GM23338 (cell line): ENCODE data around the gene WARS2. TPM values are rescaled to one million over a fixed set of nuclear protein-coding genes. Genes with fewer than 3 reads are reported as not detected.

Experiments used
- ATAC-seq: fragments of 200-7000 bp; cut with Tn5 transposase; 3 replicates; pipeline ENCODE4 v1.9.1; 2020
- DNase-seq: peaks from one replicate; pipeline ENCODE4 v3.0.0-alpha.2; 2015; ENCODE audit warnings: low spot score
- H2AFZ ChIP-seq: fragments of 200-600 bp; sonication (generic); 2 replicates; pipeline ENCODE4 v1.8.0; 2016; ENCODE audit warnings: antibody characterized with exemption, mild to moderate bottlenecking, moderate library complexity
- H3F3A ChIP-seq: fragments of 200-600 bp; sonication (generic); replicated peaks from 2 replicates; pipeline ENCODE4 v1.8.0; 2017; ENCODE audit warnings: antibody characterized with exemption, mixed run types, low read depth
- H3K27ac ChIP-seq: fragments of 200-600 bp; sonication (generic); 2 replicates; pipeline ENCODE4 v1.6.1; 2016; ENCODE audit warnings: low read depth
- H3K27me3 ChIP-seq: fragments of 200-600 bp; sonication (generic); 2 replicates; pipeline ENCODE4 v1.8.0; 2016; ENCODE audit warnings: mild to moderate bottlenecking, mixed run types, moderate library complexity; ENCODE audit not compliant: insufficient read depth
- H3K36me3 ChIP-seq: fragments of 200-600 bp; sonication (generic); 2 replicates; pipeline ENCODE4 v1.8.0; 2016; ENCODE audit warnings: mild to moderate bottlenecking; ENCODE audit not compliant: insufficient read depth
- H3K4me1 ChIP-seq: fragments of 200-600 bp; sonication (generic); 2 replicates; pipeline ENCODE4 v1.8.0; 2016; ENCODE audit warnings: mild to moderate bottlenecking, moderate library complexity; ENCODE audit not compliant: insufficient read depth
- H3K4me2 ChIP-seq: fragments of 200-600 bp; sonication (generic); 2 replicates; pipeline ENCODE4 v1.7.1; 2017; ENCODE audit warnings: mixed run types
- H3K4me3 ChIP-seq: fragments of 200-600 bp; sonication (generic); 2 replicates; pipeline ENCODE4 v1.6.1; 2016; ENCODE audit warnings: mixed run types
- H3K79me2 ChIP-seq: fragments of 200-600 bp; sonication (generic); replicated peaks from 2 replicates; pipeline ENCODE4 v1.8.0; 2017; ENCODE audit warnings: mild to moderate bottlenecking; ENCODE audit not compliant: insufficient read depth
- H3K9me2 ChIP-seq: fragments of 200-600 bp; sonication (generic); 2 replicates; pipeline ENCODE4 v1.8.0; 2017; ENCODE audit not compliant: insufficient read depth
- H4K20me1 ChIP-seq: fragments of 200-600 bp; sonication (generic); replicated peaks from 2 replicates; pipeline ENCODE4 v1.8.0; 2017; ENCODE audit warnings: mild to moderate bottlenecking; ENCODE audit not compliant: insufficient read depth
- H3K27ac Mint-ChIP-seq: 2 replicates; pipeline ENCODE4 v1.8.0; 2020; ENCODE audit warnings: inconsistent platforms, mild to moderate bottlenecking, moderate library complexity, mixed read lengths
- H3K27me3 Mint-ChIP-seq: 3 replicates; pipeline ENCODE4 v1.8.0; 2022; ENCODE audit warnings: low read depth, mild to moderate bottlenecking, moderate library complexity, mixed read lengths, inconsistent platforms; ENCODE audit not compliant: insufficient read depth, poor library complexity
- H3K36me3 Mint-ChIP-seq: 3 replicates; pipeline ENCODE4 v1.8.0; 2021; ENCODE audit warnings: low read depth, mild to moderate bottlenecking, inconsistent platforms, moderate library complexity, mixed read lengths
- H3K4me1 Mint-ChIP-seq: 3 replicates; pipeline ENCODE4 v1.8.0; 2020; ENCODE audit warnings: mild to moderate bottlenecking, inconsistent platforms, mixed read lengths
- H3K4me3 Mint-ChIP-seq: 3 replicates; pipeline ENCODE4 v1.8.0; 2021; ENCODE audit warnings: moderate library complexity, mild to moderate bottlenecking, inconsistent platforms, mixed read lengths
- H3K9me3 Mint-ChIP-seq: 3 replicates; pipeline ENCODE4 v1.8.0; 2020; ENCODE audit warnings: moderate library complexity, mild to moderate bottlenecking, inconsistent platforms, mixed read lengths
- CREB1 ChIP-seq: fragments of 250-450 bp; sonication (Bioruptor Pico); IDR thresholded peaks from 2 replicates; pipeline ENCODE4 v1.5.0; 2020; ENCODE audit warnings: low read depth, mild to moderate bottlenecking, moderate library complexity
- CTCF ChIP-seq, 2 experiments: fragments of 200-600 bp in 1 of 2; sonication (generic) in 1 of 2; conservative IDR thresholded peaks; 2 replicates each; pipeline versions ENCODE4 v1.5.1 to v1.6.1; 2016 to 2017; ENCODE audit warnings: antibody characterized with exemption in 2 of 2, low read depth in 2 of 2, mild to moderate bottlenecking in 2 of 2, moderate library complexity in 1 of 2
- ETS1 ChIP-seq: IDR thresholded peaks from 2 replicates; pipeline ENCODE4 v1.6.1; 2016; ENCODE audit warnings: antibody characterized with exemption
- EZH2 ChIP-seq: fragments of 200-600 bp; sonication (generic); IDR thresholded peaks from one replicate; pipeline ENCODE4 v1.8.0; 2017; ENCODE audit warnings: antibody characterized with exemption, mild to moderate bottlenecking, low read depth; ENCODE audit not compliant: unreplicated experiment
- EZH2phosphoT487 ChIP-seq: fragments of 200-600 bp; sonication (generic); IDR thresholded peaks from one replicate; pipeline ENCODE4 v1.8.1; 2018; ENCODE audit warnings: antibody characterized with exemption; ENCODE audit not compliant: unreplicated experiment
- JUNB ChIP-seq: IDR thresholded peaks from one replicate; pipeline ENCODE4 v1.6.1; 2016; ENCODE audit warnings: antibody characterized with exemption; ENCODE audit not compliant: unreplicated experiment
- NANOG ChIP-seq: IDR thresholded peaks from 2 replicates; pipeline ENCODE4 v1.6.1; 2016; ENCODE audit warnings: antibody characterized with exemption, borderline replicate concordance
- POLR2AphosphoS5 ChIP-seq: IDR thresholded peaks from 2 replicates; pipeline ENCODE4 v1.6.1; 2016; ENCODE audit warnings: antibody characterized with exemption, low read depth
- REST ChIP-seq: IDR thresholded peaks from one replicate; pipeline ENCODE4 v1.6.1; 2018; ENCODE audit warnings: antibody characterized with exemption; ENCODE audit not compliant: unreplicated experiment
- polyA plus RNA-seq: library from polyadenylated mRNA; unstranded; fragments of >200 nt; fragmentation: Nextera tagmentation; extraction: Ambion mirVana; gene quantifications from 2 replicates; pipeline ENCODE4 v1.2.1, GENCODE V29; 2016
- total RNA-seq: library from RNA; depleted of rRNA; stranded (reverse); fragments of >200 nt; shearing (Covaris generic); gene quantifications from 2 replicates; pipeline ENCODE4 v1.2.3, GENCODE V29; 2014

WARS2 gene
- total and polyA plus RNA-seq, 2 experiments from 2014 or later, result 6.4 to 12.6 TPM

GRCh38 chr1:119000371-119001180, 139.9 kb downstream of the WARS2 start:
- Histone ChIP-seq H4K20me1 (peaks cover 10% of the 10 kb centered on the region), H3K9me2 (no peaks in the 10 kb centered on the region), H3K4me1 (peaks cover 59% of the 10 kb centered on the region), H3K27me3 (peaks cover 100% of the 10 kb centered on the region), H3K36me3 (no peaks in the 10 kb centered on the region), H3K4me2 (peak overlapping the region; percentile 81), H3K4me3 (peak overlapping the region; percentile 53), H3K79me2 (no peaks in the 10 kb centered on the region), H2AFZ (peak overlapping the region; percentile 88; the same call in 1 of the 2 replicates), H3F3A (peaks cover 11% of the 10 kb centered on the region; the same call in 1 of the 2 replicates), H3K27ac (no peak overlapping the region)
- no peak overlapping the region for H3K27ac Mint-ChIP-seq
- H3K4me1 Mint-ChIP-seq, result peaks cover 56% of the 10 kb centered on the region
- H3K36me3 Mint-ChIP-seq, result no peaks in the 10 kb centered on the region
- peaks cover 100% of the 10 kb centered on the region for H3K27me3 Mint-ChIP-seq
- TF ChIP-seq JUNB (no peak), POLR2AphosphoS5 (no peak), EZH2 (peak; percentile 99), NANOG (no peak), EZH2phosphoT487 (peak; percentile 97), ETS1 (no peak), REST (no peak), CREB1 (no peak)
- no peaks in the 10 kb centered on the region; the same call in 2 of the 3 replicates for H3K9me3 Mint-ChIP-seq
- ATAC-seq, result peak; percentile 16
- DNase-seq, result peak; percentile 63
- H3K4me3 Mint-ChIP-seq, result peak overlapping the region; percentile 68

GRCh38 chr1:118999348-119000071, 140.9 kb downstream of the WARS2 start:
- H3K4me3 Mint-ChIP-seq, result peak overlapping the region; percentile 68
- no peaks in the 10 kb centered on the region; the same call in 2 of the 3 replicates for H3K9me3 Mint-ChIP-seq
- no peaks in the 10 kb centered on the region for H3K9me2 ChIP-seq
- TF ChIP-seq CTCF (conservative IDR thresholded peaks at IDR 0.05; ENCODE audit: low read depth in 2 of 2), result no peak
- TF ChIP-seq EZH2, result peak; percentile 99
- peak; percentile 84 for TF ChIP-seq EZH2phosphoT487
- peaks cover 54% of the 10 kb centered on the region for H3K4me1 Mint-ChIP-seq
- H3K36me3 Mint-ChIP-seq, result no peaks in the 10 kb centered on the region
- H3F3A ChIP-seq, result peaks cover 7% of the 10 kb centered on the region; the same call in 1 of the 2 replicates
- H3K27ac ChIP-seq, result no peak overlapping the region
- H3K27me3 Mint-ChIP-seq, result peaks cover 100% of the 10 kb centered on the region
- no peak overlapping the region for H3K27ac Mint-ChIP-seq
- DNase-seq, result peak; percentile 44
- H2AFZ ChIP-seq, result no peak overlapping the region; the same call in 1 of the 2 replicates
- H3K4me2 ChIP-seq, result peak overlapping the region; percentile 74
- peak overlapping the region; percentile 53 for H3K4me3 ChIP-seq
- ATAC-seq, result peak; percentile 10; the same call in 2 of the 3 replicates
- peaks cover 4% of the 10 kb centered on the region for H4K20me1 ChIP-seq
- peaks cover 100% of the 10 kb centered on the region for H3K27me3 ChIP-seq
- H3K36me3 ChIP-seq, result no peaks in the 10 kb centered on the region
- no peaks in the 10 kb centered on the region for H3K79me2 ChIP-seq
- H3K4me1 ChIP-seq, result peaks cover 54% of the 10 kb centered on the region
